GM06990 (cell line): ENCODE data around the gene GALNT7.

ENCODE experiments used
- DNase-seq: peaks from one replicate; pipeline ENCODE4 v3.0.0-alpha.2; 2011; ENCODE audit not compliant: insufficient read length; ENCODE audit errors: extremely low read depth
- H3K27me3 ChIP-seq: replicated peaks from 2 replicates; pipeline ENCODE4 v1.6.0; 2011; ENCODE audit warnings: low read length; ENCODE audit not compliant: control insufficient read depth, insufficient read depth
- H3K36me3 ChIP-seq: 2 replicates; pipeline ENCODE4 v1.5.1; 2011; ENCODE audit warnings: low read length; ENCODE audit not compliant: control insufficient read depth, insufficient read depth
- H3K4me3 ChIP-seq: replicated peaks from 2 replicates; pipeline ENCODE4 v1.5.1; 2011; ENCODE audit warnings: low read depth, mild to moderate bottlenecking, control low read depth, low read length
- TF ChIP-seq, protein P1 (sequence below): IDR thresholded peaks from 2 replicates; pipeline ENCODE4 v1.5.1; 2011; ENCODE audit warnings: low read length, control low read depth, mild to moderate bottlenecking, inconsistent platforms; ENCODE audit not compliant: insufficient read depth, poor library complexity, severe bottlenecking

GALNT7 gene

DNA sequence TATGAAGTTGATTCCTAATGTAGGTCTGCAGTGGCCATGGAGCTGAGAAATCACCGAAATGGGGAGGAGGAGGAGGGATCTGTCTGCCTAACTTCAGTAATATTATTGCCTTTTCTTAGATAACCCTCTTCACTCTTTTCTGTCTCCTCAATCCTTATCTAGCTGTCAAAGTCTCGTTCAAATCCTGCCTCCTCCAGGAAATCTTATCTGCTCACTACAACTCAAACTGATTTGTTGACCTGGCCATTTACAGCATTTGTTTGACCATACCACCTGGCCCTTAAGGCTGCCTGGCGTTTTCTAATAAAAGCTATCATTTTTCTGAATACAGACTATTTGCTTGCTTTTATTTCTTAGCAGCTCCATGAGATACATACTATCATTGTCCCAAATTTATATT lies 33.8 kb downstream of the GALNT7 start:
- no peak overlapping the region for H3K4me3 ChIP-seq
- H3K36me3 ChIP-seq: no peaks in the 10 kb centered on the region
- TF ChIP-seq, protein P1, sequence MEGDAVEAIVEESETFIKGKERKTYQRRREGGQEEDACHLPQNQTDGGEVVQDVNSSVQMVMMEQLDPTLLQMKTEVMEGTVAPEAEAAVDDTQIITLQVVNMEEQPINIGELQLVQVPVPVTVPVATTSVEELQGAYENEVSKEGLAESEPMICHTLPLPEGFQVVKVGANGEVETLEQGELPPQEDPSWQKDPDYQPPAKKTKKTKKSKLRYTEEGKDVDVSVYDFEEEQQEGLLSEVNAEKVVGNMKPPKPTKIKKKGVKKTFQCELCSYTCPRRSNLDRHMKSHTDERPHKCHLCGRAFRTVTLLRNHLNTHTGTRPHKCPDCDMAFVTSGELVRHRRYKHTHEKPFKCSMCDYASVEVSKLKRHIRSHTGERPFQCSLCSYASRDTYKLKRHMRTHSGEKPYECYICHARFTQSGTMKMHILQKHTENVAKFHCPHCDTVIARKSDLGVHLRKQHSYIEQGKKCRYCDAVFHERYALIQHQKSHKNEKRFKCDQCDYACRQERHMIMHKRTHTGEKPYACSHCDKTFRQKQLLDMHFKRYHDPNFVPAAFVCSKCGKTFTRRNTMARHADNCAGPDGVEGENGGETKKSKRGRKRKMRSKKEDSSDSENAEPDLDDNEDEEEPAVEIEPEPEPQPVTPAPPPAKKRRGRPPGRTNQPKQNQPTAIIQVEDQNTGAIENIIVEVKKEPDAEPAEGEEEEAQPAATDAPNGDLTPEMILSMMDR: no peak
- no peaks in the 10 kb centered on the region for H3K27me3 ChIP-seq
- no peak for DNase-seq

DNA sequence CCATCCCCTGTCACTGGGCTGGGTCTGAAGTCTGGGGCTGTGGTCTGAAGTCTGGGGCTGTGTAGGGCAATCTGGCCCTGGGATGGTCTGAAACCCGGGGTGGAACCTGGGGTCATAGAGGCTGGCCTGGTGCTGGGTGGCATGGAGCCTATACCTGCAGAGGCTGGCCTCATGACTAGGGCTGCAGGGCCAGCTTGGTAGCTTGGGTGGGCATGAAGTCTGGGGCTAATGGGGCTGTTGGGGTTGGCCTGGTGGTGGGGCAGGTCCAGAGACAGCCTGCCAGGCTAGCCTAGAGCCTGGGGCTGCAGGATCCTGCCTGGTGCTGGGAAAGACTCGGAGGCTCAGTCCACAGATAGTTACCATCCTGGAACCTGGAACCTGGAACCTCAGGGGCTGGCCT lies 37.0 kb downstream of the GALNT7 start:
- no peaks in the 10 kb centered on the region for H3K36me3 ChIP-seq
- no peaks in the 10 kb centered on the region for H3K27me3 ChIP-seq
- TF ChIP-seq, protein P1: no peak
- no peak overlapping the region for H3K4me3 ChIP-seq
- DNase-seq: no peak

DNA sequence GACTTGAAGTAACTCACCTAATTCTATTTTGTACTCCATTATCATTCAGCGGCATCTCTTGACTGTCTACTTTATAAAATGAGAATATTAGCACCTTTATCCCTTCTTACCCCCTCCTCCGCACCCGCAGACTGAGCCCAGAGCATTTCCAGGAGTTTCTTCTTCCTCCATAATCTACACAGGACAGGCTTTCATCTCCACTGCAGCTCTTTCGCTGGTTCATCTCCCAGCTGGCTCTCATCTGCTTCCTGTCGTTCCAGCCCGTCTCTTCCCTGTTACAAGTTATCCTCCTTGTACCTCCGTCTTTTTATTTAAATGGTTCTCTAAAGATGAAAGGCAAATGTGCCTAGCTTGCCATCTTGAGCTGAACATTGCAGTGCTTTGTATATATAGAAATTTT lies 39.8 kb downstream of the GALNT7 start:
- Histone ChIP-seq H3K36me3 (no peaks in the 10 kb centered on the region), H3K4me3 (no peak overlapping the region), H3K27me3 (no peaks in the 10 kb centered on the region)
- TF ChIP-seq, protein P1: no peak
- no peak for DNase-seq

DNA sequence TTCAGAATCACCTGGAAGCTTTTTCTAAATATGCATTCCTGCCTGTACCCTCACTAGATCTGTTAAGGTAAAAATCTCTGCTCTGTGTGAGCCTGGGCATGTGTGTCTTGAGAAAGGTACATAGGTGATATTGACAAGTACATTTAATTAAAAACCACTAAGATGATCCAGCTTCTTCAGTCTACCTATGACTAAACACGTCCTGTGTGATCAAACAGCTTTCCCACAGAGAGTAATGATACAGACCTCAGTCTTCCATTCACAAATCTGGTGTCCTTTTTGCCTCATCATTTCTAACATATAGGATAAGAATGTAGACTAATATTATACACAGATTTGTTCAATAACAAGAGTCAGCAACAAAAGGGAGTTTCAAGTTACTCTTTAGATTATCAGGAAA lies 42.6 kb downstream of the GALNT7 start:
- DNase-seq: no peak
- no peaks in the 10 kb centered on the region for H3K36me3 ChIP-seq
- TF ChIP-seq, protein P1: no peak
- H3K4me3 ChIP-seq: no peak overlapping the region
- no peaks in the 10 kb centered on the region for H3K27me3 ChIP-seq

DNA sequence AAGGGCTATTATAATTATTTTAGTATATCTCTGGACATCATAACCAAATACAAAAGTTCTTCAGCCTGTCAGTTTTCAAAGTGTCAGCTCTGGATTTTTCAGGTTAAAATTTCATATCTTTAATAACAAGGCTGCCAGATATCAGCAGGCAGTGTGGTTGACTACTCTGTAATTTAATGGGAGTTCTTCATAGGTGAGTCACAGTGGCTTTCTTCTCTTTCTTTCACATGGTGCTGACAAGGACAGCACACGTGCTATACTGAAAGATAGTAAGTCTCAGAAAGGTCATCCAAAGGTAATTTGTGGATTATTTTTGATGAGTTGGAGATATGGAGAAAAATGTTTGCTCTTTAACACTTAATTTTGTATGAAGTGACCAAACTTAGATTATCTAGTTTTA lies 43.2 kb downstream of the GALNT7 start:
- no peak for DNase-seq
- H3K4me3 ChIP-seq: no peak overlapping the region
- TF ChIP-seq, protein P1: no peak

DNA sequence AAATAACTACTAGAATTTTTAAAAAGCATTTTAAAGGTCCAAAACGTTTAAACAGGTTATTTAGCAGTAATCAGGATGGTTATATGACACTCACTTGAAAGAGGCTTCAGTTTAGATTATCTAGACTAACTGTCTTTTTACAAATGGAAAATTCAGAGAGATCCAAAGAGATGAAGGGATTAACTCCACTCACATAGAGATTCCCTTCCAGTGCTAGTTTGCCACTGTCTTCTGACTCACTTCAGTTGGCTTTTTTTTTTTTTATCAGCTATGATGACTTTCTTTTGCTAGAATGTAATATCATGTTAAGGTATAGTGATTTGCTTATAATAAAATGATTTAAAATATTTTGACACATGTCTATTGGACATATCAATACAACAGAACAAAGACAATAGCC lies 43.8 kb downstream of the GALNT7 start:
- TF ChIP-seq, protein P1: no peak
- Histone ChIP-seq H3K27me3 (no peaks in the 10 kb centered on the region), H3K4me3 (no peak overlapping the region), H3K36me3 (no peaks in the 10 kb centered on the region)
- DNase-seq: no peak

More for the DNA sequence above, 43.2 kb downstream of the GALNT7 start:
- no peaks in the 10 kb centered on the region for H3K36me3 ChIP-seq
- H3K27me3 ChIP-seq: no peaks in the 10 kb centered on the region
